HL-60/S4 treated with phorbol 12-myristate 13-acetate at 8.2 ng/mL for 4 days and 3 days (cell line): Measurements from ENCODE around the gene RECQL5.

ENCODE experiments used
- in situ Hi-C: fragments of 300-500 bp; cut with MboI; formaldehyde crosslinking; loops from 2 replicates; pipeline ENCODE4 v1.15.0; 2022; ENCODE audit warnings: low sequenced_read_pairs

RECQL5 gene

DNA sequence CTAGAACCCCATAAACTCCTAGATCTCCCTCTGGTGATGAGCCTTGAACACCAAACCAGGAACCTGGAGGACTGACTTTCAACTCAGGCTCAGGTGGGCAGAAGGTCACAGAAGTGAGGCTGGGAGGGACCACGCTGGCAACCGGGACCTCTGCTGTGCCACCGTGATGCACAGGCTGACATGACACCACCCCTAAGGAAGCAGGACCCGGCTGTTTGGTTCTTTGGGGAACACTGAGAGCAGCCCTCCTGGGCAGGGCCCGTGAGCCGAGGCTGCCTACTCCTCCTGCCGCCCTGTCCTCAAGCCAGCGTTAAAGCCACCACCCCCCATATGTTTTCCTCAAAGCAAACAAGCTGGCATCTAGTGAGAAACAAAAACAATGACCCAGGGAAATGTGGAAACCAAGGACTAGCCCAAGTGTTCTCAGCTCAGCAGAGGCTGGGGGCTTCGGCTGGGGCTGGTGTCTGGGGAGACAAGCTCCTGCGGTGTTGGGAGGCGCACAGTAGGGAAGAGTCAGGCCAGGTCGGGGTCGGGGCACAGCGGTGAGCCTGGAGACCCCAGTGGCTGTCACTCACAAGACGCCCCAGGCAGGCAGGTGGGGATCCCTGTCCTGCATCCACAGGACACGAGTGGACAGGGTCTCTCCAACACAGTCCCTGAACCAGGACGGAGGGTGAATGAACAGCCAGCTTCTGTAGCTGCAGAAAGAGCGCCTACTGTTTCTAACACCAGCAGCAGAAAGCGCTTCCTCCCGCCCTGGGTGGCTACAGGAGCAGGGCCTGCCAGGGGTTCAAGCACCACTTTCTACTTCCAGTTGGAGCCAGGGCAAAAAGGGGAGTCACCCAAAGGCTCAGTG, 32.0 kb downstream of the RECQL5 start:
- in situ Hi-C loops = no loop called here

DNA sequence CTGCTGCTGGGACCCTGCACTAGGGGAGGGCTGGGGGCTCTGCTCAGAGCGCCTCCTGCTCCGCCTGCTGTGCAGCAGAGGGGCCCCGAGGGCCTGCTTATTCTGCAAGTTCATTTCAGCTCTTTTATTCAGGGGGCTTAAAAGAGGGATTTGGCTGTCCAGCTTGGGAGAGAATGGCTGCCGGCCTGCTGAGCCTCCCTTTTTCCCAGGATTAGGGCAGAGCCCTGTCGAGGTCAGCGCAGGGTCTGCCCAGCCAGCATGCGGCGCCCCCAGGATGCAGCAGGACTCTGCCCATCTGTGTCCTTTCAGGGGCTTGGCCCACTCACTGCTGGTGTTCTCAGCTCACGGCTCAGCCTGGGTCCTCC, 32.6 kb downstream of the RECQL5 start:
- in situ Hi-C loops = no loop called here

DNA sequence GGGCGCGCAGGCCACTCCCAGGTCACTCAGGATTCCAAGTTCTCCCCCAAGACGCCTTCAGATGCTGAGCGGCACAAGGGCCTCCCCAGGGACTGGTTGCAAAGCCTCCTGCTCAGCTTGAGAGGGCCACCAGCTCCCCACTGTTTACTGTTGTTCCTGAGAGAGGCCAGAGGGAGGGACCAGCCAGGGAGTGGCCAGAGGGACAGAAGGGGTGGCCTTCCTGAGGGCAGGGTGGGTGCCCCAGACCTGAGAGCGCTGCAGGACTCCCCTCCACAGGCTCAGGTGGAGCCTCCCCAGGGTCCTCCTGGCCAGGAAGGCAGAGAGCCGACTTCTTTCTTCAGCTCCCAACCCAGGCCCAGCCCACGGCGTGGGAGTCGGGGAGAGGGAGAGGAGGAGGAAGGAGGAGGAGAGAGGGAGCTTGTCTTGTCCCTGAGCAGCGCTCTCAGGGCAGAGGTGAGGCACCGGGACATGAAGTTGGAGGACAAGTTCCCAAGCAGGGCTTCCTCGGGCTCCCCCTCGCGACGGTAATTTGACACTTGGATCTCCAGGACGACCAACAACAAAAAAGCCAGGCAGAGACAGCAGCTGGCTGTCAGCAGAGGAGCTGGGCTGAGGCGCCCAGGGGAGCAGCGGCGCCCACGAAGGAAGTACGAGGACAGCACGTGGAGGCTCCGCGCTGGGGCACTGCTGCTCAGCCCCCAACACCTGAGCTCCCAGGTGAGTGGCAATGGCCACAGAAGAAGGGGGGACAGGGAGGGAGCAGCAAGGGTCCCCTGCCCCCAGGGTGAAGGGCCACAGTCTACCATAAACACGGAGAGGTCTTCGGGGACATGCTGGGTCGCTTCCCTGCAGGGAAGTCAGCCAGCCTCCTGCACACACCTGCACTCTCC, 33.2 kb downstream of the RECQL5 start:
- in situ Hi-C loops = no loop called here

DNA sequence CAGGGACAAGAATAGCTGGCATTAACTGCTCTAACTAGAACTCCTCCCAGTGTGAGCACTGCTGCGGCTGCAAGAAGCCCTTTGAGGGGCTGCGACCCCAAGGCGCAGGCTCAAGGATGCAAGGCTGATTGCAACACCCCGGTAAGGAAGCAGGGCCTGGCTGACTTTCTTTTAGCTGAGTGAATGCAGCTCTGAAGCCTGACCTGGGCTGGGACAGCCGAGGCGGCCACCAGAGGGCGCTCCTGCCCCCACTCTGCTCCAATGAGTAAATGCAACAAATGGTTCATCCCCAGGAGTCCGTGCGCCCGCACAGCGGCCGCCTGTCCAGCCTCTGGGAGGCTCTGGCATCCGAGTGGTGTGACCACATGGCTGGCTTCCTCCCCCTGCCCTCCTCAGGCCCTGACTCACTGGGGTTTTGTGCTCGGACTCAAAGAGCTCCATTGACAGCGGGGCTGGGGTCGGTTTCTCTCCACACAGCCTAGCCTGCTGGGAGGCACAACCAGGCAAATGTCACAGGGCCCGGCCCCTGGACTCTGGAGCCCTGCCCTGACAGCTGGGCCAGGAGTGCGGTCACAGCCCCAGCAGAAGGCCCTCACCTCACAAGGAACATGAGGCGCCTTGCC, 34.0 kb downstream of the RECQL5 start, which contains the start of gene SMIM5:
TSS of gene SMIM5 (plus strand) at position 572 of the 623 bp plus-strand sequence. CDS start 6,768 bp downstream, outside the sequence.
- in situ Hi-C loops = no loop called here

DNA sequence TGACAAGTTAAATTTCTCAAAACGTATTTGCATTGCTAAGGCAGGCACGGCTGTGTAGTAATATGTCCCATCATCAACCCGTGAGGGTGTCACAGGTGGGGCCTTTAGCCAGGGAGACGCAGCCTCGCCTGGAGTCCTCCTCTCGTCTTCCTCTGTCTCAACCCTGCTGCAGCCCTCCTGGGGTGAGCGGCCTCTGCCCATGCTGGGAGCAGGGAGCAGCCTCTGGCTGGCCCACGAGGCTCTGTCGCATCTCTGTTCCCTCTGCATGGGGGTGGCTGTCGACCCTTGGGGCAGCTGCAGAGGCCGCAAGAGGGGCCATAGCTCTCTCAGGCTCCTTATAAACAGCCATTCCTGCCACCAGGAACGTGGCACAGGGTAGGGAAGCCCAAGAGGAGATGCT, 34.5 kb downstream of the RECQL5 start:
- in situ Hi-C loops = no loop called here

DNA sequence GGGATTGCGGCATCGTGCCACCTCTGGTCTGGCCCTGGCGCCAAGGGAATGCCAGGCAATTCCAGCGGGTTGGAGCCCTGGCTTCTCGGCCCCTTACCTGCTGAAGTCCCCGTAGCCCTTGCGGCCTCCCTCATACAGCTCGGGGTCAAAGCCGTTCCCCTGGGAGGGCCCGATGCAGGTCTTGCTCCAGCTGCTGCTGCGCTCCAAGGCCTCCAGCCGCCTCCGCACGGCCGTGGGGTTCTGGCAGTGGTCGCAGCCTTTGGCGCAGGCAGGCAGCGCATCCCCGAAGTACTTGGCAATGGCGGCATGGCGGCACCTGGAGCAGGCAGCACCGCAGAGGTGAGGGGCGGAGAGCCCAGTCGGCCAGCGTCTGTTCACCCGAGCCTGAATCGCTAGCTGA, 35.6 kb downstream of the RECQL5 start:
- in situ Hi-C loops = no loop called here

DNA sequence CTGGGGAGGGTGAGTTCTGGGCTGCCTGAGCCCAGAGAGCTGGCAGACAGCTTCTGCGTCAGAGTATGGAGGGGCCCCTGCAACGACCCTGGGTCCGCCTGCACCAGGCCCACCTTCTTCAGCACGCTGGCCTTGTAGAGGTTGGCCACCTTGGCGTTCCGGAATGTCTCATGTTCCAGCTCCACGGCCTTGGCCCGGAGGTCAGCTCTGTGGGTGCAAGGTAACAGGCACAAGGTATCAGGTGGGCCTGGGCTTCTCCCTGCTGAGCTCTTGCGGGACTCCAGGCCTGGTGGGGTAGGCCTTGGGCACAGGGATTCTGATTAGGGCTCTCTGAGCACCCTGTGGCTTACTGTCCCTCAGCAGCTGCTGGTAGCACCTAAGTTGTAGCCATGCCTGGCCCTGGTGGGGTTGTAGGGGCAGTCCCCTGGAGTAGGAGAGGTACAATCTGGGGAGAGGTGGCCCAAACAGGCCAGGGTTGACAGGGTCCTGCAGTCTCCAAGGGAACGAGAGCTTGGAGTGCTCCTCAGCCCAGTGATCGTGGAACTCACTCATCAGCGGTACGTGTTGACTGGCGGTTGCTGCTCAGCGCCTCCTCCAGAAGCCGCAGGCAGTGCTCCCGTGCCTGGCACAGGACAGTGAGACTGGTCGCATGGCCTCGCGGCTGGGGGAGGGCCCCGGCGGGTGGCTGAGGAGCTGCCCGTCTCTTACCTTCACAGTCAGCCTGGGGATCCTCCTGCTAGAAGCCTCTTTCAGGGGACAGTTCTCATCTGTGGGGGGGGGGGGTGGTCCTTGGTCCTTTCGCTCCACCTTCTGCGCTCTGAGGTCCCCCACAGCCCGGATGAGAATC, 36.7 kb downstream of the RECQL5 start:
- in situ Hi-C loops = no loop called here

DNA sequence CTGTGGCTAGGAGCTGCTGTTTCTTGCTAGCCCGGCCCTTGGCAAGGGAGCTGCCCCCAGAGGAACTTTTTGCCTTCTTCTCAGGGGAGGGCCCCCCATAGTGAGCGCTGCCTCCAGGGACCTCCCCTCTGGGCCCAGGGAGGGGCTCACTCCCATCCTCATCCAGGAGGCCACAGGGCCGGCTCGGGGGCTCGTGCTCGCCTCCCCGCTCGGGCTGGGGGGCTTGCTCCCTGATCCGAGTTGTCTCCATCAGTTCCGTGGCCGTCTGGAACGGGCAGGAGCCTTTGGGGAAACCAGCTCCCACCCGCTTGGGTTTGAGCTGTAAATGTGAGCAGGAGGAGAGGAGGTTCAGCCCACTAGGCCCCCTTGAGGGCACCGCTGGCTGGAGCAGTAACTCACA, 37.8 kb downstream of the RECQL5 start:
- in situ Hi-C loops = no loop called here

GRCh38 chr17:75628425-75628824, 38.5 kb downstream of the RECQL5 start:
- in situ Hi-C loops = no loop called here

GRCh38 chr17:75627094-75627493, 39.9 kb downstream of the RECQL5 start:
- in situ Hi-C loops = no loop called here

- in situ Hi-C loops = no loop called here
These were observed 40.4 kb downstream of the RECQL5 start for GRCh38 chr17:75626496-75627038.

DNA sequence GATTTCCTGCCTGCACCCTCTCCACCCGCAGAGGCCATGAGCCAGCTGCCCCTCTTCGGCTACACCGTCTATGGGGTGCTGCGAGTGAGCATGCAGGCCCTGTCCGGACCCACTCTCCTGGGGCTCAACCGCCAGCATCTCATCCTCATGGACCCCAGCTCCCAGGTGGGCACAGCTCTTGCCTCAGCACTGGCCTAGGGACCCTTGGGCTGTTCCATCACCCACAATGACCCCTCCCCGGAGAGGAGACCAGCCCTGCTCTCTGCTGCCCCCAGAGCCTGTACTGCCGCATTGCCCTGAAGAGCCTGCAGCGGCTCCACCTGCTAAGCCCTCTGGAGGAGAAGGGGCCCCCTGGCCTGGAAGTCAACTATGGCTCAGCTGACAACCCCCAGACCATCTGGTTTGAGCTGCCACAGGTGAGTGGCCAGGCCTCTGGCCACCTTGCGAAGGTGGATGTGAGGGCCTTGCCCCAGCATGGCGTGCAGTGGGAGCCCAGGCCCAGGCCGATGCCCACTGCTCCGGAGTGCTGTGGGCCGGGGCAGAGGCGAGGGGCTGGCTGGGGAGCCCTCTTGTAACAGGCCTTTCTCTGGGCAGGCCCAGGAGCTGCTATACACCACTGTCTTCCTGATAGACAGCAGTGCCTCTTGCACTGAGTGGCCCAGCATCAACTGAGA, 41.0 kb downstream of the RECQL5 start:
- in situ Hi-C loops = no loop called here

DNA sequence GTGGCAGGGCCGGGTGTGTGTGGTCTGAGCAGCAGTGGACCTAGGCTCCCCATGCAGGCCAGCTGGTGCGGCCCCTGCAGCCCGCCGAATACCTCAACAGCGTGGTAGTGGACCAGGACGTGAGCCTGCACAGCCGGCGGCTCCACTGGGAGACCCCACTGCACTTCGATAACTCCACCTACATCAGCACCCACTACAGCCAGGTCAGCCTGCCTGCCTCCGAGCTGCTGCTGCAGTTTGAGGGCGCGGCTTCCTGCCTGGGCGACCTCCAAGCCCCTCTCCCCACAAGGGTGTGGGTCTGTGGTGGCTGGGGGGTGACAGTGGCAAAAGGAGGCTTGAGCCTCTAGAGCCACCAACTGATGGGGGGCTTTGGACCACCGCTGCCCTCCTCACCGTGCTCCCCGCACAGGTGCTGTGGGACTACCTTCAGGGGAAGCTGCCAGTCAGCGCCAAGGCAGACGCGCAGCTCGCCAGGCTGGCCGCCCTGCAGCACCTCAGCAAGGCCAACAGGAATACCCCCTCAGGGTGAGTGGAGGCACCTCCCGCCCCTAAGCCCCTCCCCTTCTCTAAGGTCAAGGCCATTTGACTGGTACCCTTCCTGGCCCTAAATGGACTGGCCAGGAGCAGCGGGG, 42.1 kb downstream of the RECQL5 start:
- in situ Hi-C loops = no loop called here

GRCh38 chr17:75624021-75624420, 42.9 kb downstream of the RECQL5 start:
- in situ Hi-C loops = no loop called here

DNA sequence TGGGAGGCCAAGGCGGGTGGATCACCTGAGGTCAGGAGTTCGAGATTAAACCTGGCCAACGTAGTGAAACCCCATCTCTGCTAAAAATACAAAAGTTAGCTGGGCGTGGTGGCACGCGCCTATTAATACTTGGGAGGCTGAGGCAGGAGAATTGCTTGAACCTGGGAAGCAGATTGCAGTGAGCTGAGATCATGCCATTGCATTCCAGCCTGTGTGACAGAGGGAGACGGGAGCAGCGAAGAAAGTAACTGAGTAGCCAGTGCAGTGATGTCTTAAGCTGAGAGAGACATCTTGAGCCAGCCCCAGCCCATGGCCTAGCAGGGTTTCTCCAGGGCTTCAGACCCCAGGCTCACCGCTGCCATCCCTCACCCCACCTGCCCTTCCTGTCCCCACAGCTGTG, 43.6 kb downstream of the RECQL5 start:
- in situ Hi-C loops = no loop called here

GRCh38 chr17:75622771-75623273, 44.1 kb downstream of the RECQL5 start:
- in situ Hi-C loops = no loop called here

DNA sequence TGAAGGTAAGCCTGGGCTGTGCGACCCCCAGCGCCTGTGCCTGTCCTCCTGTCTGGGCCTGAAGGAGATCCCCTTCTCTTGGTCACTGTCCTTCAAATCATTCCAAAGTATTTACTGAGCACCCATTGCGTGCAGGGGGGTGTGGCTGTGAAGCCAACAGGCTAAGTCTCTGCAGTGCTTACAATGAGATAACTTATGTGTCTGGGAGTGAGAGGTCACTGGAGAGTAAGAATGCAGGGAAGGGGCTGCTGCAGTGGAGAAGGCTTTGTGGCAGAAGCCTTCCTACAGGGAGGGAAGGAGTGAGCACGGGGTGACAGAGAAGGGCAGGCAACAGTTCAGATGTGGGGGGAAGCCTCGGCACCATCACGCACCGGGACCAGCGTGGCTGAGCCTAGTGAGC, 44.9 kb downstream of the RECQL5 start:
- in situ Hi-C loops = no loop called here

DNA sequence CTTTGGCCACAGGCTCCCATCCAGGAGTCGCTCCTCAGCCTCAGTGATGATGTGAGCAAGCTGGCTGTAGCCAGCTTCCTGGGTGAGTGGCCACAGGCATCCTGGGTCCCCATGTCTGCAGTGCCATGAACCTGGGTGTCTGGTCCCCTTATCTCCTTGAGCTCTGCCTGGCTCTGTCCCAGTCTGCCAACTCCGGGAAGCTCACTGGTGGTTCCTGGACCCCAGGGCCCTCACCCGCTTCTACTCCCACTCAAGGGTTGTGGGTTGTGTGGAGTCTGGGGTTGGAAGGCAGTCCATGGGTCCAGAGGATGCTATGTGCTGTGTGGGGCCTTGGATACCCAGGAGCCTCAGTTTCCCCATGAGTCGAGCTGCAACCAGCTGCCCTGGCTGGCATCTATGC, 45.5 kb downstream of the RECQL5 start:
- in situ Hi-C loops = no loop called here
